GM12878 (cell line): Measurements from ENCODE around the gene ZNF804B.

Source experiments
- CBX5 ChIP-seq: sonication (generic); IDR thresholded peaks from 2 replicates; pipeline ENCODE4 v1.6.1; 2016; ENCODE audit warnings: low read depth, moderate library complexity, mild to moderate bottlenecking, inconsistent platforms
- CHD4 ChIP-seq: fragments of 200-600 bp; sonication (generic); IDR thresholded peaks from 2 replicates; pipeline ENCODE4 v1.6.1; 2016; ENCODE audit warnings: mild to moderate bottlenecking
- CTCF ChIP-seq, 3 experiments: IDR thresholded peaks in 2 of 3; conservative IDR thresholded peaks in 1 of 3; 2 replicates each; pipeline ENCODE4 v1.5.1; 2011; ENCODE audit warnings: low read depth in 3 of 3, low read length in 3 of 3, mild to moderate bottlenecking in 3 of 3, control low read depth in 2 of 3, moderate library complexity in 2 of 3, inconsistent platforms in 1 of 3, mixed read lengths in 1 of 3; ENCODE audit not compliant: control insufficient read depth in 2 of 3, insufficient read depth in 1 of 3; ENCODE audit errors: extremely low read depth in 1 of 3
- EP300 ChIP-seq, 2 experiments: fragments of 150-350 bp in 1 of 2; IDR thresholded peaks; 2 replicates each; pipeline ENCODE4 v1.6.1; 2011 to 2012; ENCODE audit warnings: low read depth in 2 of 2, low read length in 2 of 2, borderline replicate concordance in 1 of 2, improper control_type of control experiment in 1 of 2, inconsistent platforms in 1 of 2; ENCODE audit not compliant: control insufficient read depth in 1 of 2
- EZH2 ChIP-seq: IDR thresholded peaks from 2 replicates; pipeline ENCODE4 v1.6.1; 2012; ENCODE audit warnings: low read depth, mild to moderate bottlenecking, control low read depth, inconsistent platforms, low read length, borderline replicate concordance; ENCODE audit not compliant: control insufficient read depth
- IKZF1 ChIP-seq: fragments of 450-650 bp; conservative IDR thresholded peaks from 2 replicates; pipeline ENCODE4 v1.6.1; 2017; ENCODE audit warnings: antibody characterized with exemption, mild to moderate bottlenecking
- MAX ChIP-seq: IDR thresholded peaks from 2 replicates; pipeline ENCODE4 v1.6.1; 2012; ENCODE audit warnings: low read depth, low read length, improper control_type of control experiment
- NFIC ChIP-seq: IDR thresholded peaks from 2 replicates; pipeline ENCODE4 v1.6.1; 2012; ENCODE audit warnings: low read depth, mild to moderate bottlenecking, inconsistent platforms, low read length, moderate library complexity
- POLR2A ChIP-seq: IDR thresholded peaks from 2 replicates; pipeline ENCODE4 v1.6.1; 2011; ENCODE audit warnings: low read depth, mild to moderate bottlenecking, low read length
- POLR2AphosphoS5 ChIP-seq: IDR thresholded peaks from 2 replicates; pipeline ENCODE4 v1.6.1; 2011; ENCODE audit warnings: mild to moderate bottlenecking, low read length, inconsistent platforms
- STAT3 ChIP-seq: IDR thresholded peaks from 2 replicates; pipeline ENCODE4 v1.6.1; 2011; ENCODE audit warnings: low read depth, low read length, improper control_type of control experiment
- ZBTB4 ChIP-seq: fragments of 450-650 bp; formaldehyde crosslinking; IDR thresholded peaks from 2 replicates; pipeline ENCODE4 v1.4.0; 2022; ENCODE audit warnings: mild to moderate bottlenecking, moderate library complexity
- ZNF24 ChIP-seq: fragments of 450-650 bp; IDR thresholded peaks from 2 replicates; pipeline ENCODE4 v1.6.1; 2017; ENCODE audit warnings: antibody characterized with exemption, mild to moderate bottlenecking
- ZSCAN29 ChIP-seq: fragments of 450-650 bp; IDR thresholded peaks from 2 replicates; pipeline ENCODE4 v1.6.1; 2017; ENCODE audit warnings: mild to moderate bottlenecking, moderate library complexity

- TF ChIP-seq POLR2AphosphoS5 (no peak), EZH2 (no peak), CTCF (IDR thresholded peaks at IDR 0.05 in 2 of 3, conservative IDR thresholded peaks at IDR 0.05 in 1 of 3; ENCODE audit: control insufficient read depth in 2 of 3, extremely low read depth in 1 of 3, insufficient read depth in 1 of 3, low read depth in 3 of 3, low read length in 3 of 3) (no peak), CBX5 (no peak), EP300 (IDR thresholded peaks at IDR 0.05; ENCODE audit: borderline replicate concordance in 1 of 2, control insufficient read depth in 1 of 2, low read depth in 2 of 2, low read length in 2 of 2) (peak in 1 of 2 experiments; percentile 22; a peak in 1 of 4 replicates), POLR2A (no peak), ZBTB4 (no peak), MAX (no peak), STAT3 (no peak), IKZF1 (no peak), ZNF24 (no peak; the same call in 1 of the 2 replicates), ZSCAN29 (no peak), CHD4 (no peak), NFIC (0 out of 2 replicates have a peak, but pooled peaks have one; percentile 16)
Measured at GRCh38 chr7:89002981-89003956, 243.8 kb downstream of the ZNF804B start.
